HG03139 (cell line): ENCODE results near the gene DNM2.
"Not testable (repeated sequence)": the region's sequence is repeated elsewhere in the genome, so short reads cannot be mapped to it uniquely, and the experiment has no call there.

ENCODE experiments used
- ATAC-seq: cut with Tn5 transposase; IDR thresholded peaks from one replicate; pipeline ENCODE4 v1.9.1; 2021; ENCODE audit not compliant: unreplicated experiment

Gene DNM2

GRCh38 chr19:10858204-10858828 lies 140.4 kb downstream of the DNM2 start:
- no peak for ATAC-seq

DNA sequence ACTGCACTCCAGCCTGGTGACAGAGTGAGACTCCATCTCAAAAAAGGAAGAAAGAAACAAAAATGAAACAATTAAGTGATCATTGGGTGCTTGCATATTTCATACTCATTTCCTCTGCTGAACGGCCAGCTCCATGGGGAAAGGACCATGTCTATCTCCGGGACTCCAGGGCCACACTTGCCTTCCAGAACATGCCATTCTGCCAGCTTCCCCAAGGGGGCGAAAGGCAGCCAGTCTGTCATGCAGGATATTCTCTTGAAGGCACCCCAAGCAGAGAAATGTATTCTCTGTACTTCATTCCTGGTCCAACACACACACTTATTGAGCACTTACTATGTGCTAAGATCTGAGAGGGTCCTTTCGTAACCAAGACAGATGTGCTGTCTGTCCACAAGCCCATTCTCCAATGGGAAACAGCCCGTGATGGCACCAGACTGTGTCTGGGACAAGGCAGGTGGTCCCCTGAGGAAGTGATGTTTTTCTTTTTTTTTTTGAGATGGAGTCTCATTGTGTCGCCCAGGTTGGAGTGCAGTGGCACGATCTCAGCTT lies 143.3 kb downstream of the DNM2 start:
- no peak for ATAC-seq

- no peak for ATAC-seq
Observed at GRCh38 chr19:10862561-10863106, 144.8 kb downstream of the DNM2 start.

DNA sequence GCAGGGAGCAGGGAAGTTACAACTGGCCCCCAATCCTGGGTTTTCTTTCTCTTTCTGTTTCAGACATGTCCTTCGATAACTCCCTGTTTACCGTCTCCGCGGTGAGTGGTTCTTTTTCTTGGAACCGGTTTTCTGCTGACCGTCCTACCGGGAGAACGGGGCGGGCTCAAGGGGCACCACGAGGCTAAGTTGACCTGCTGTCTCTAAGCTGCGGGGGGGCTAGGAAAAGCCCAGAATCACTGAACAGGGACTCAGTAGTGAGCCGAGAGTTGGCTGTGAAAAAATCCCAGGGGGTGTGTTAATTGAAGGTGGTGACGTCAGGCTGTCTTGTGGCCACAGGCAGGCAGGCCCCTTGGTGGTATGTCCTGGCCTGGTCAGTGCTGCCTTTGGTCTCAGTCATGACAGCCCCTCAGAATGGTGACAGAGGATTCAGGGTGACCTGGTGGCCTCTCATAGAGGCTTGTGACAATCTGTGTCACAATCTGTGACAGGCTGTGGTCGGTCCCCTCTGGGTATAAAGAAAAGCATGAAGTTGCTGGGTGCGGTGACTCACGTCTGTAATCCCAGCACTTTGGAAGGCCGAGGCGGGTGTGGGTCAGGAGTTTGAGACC lies 145.3 kb downstream of the DNM2 start:
- ATAC-seq, result no peak

GRCh38 chr19:10864538-10864899 lies 146.6 kb downstream of the DNM2 start:
- ATAC-seq, result no peak

- no peak for ATAC-seq
Observed at GRCh38 chr19:10866495-10866894, 148.6 kb downstream of the DNM2 start.

GRCh38 chr19:10868872-10869547 lies 151.1 kb downstream of the DNM2 start:
- ATAC-seq, result no peak

- ATAC-seq, result not testable (repeated sequence)
Observed at GRCh38 chr19:10869872-10870311, 152.0 kb downstream of the DNM2 start.

DNA sequence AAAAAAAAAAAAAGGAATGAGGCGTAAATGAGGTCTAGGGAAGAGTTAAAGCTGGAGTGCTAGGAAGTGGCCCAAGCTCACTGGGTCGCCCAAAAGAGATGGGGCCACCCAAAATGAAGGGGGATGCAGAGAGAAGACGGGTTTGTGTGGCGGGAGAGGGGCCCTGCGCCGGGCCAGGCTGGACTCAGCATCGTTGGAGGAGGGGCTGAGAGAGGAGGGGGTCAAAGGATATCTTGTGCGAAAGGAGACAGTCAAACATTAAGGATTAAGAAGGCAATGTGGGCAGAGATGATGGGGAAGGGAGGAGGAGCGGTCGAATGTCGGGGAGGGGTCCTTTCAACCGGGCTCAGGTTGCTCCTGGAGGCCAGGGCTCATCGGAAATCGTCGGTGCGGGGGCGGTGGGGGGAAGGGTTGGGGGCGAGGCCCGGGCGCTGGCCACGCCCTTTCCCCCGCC lies 152.6 kb downstream of the DNM2 start:
- ATAC-seq, result no peak

DNA sequence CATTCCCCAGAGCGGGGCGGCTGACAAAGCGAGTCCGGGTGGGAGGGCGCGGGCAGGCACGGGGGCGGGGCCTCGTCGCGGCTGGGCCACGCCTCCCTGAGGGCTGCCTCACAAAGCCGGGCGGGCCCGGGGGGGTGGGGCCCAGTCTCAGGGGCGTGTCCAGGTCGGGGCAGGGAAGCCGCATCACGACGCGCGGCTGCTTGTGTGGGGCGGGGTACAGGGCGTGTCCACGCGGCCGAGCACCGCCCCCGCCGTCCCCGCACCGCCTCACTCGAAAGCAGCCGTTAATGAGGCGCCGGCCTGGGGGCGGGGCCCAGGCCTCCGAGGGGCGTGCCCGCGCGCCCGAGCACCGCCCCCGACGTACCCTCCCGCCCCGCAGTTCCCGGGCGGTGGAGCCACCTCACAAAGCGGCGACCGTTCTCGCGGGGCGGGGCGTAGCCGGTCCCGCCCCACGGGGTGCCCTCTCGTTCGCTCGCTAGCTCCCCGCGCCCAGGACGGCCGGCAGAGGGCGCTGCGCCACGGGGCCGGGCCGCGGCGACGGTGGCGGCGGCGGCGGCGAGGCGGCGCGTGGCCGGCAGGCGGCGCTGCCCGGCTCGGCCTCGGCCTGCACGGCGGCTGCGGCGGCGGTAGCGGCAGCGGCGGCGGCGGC lies 153.2 kb downstream of the DNM2 start, which contains the start of gene CARM1:
CARM1 (plus strand) TSS at position 599 of the 649 bp plus-strand sequence. CDS start 150 bp downstream, outside the sequence.
- peak; percentile 62 for ATAC-seq

- ATAC-seq, result no peak
Observed at GRCh38 chr19:10871711-10872545, 154.0 kb downstream of the DNM2 start.

DNA sequence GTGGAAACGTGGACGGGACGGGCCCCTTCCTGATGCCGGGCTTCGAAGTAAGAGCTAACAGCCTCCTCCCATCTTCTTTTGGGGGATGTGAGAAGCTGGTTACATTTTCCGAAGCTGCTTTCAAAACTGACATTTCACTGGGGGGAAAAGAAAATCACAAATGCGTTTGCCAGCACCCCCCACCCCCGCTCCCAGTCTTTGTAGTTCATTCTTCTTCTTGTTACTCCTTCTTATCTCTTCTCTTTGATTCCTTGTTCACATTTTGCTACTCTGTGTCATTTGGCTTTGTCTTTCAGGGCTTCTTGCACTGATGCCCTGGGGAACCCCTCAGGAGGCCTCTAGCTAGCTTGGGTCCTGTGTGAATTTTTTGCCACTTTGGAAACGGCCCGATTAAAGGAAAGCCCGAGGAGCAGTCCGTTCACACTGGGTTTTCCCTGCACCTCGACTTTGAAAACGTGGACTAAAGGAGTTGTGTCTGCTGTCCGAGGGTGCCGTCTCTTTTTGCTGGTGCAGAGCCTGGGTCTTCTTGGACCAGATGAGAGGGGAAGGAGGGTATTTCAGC lies 154.7 kb downstream of the DNM2 start:
- ATAC-seq, result no peak

- ATAC-seq, result no peak
Observed at GRCh38 chr19:10874024-10874423, 156.1 kb downstream of the DNM2 start.

DNA sequence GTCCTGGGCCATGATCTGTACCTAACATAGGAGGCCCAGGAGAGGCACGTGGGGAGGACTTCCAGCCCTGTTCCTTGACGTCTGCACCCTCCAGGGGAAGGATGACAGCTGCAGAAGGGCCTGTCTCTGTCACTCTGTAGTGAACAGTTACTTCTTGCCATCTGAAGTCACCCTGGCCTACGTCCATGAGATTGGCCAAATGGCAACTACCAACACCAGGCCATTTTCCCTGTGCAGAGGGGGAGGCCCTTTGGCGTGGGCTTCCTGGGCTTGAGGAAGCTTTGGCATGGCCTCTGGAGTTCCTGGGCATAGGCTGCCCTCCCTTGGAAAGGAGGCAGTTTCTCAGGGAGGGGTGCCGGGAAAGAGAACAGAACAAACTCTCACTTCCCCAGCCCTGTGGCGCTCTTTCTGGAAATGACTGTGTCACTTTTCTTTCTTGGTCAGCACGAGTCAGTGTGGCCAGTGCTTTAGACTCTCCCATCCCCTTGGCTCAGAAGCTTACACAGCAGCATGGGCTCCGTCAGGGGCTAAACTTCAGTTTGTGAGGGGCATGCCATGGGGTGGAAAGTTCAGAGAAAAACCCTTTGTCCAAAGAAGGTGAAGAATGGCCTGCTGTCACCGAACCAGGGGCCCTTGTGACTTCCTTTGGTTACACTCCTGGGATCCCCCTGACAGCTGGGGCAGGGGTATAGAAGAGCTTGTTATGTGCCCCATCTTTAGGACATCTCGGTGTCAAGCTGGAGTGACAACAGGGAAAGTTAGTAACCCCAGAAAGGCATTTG lies 158.8 kb downstream of the DNM2 start:
- peak; percentile 34 for ATAC-seq

DNA sequence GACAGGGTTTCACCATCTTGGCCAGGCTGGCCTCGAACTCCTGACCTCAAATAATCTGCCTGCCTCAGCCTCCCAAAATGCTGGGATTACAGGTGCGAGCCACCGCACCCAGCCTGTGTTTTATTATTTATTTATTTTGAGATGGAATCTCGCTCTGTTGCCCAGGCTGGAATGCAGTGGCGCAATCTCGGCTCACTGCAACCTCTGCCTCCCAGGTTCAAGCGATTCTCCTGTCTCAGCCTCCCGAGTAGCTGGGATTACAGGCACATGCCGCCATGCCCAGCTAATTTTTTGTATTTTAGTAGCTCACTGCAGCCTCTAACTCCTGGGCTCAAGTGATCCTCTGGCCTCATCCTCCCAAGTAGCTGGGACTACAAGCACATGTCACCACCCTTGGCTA lies 159.7 kb downstream of the DNM2 start:
- ATAC-seq, result not testable (repeated sequence)

DNA sequence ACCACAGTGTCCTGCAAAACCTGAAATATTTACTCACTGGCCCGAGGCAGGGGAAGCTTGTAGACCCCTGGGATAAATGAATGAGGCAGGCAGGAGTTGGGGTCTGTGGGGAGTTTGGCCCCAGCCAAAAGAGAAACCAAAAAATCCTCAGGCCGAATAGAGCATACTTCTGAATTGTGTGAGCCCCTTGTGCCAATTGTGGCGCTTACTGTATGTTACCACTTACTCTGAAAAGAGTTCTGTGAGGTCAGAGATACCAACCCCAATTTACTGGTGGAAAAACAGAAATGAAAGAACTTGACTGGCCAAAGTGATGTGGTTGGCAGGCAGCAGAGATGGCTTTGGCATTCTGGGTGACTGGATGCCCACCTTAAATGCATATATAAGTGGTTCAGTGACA lies 160.4 kb downstream of the DNM2 start:
- no peak for ATAC-seq
